ENCODE measurements around the gene IL36RN.

DNA sequence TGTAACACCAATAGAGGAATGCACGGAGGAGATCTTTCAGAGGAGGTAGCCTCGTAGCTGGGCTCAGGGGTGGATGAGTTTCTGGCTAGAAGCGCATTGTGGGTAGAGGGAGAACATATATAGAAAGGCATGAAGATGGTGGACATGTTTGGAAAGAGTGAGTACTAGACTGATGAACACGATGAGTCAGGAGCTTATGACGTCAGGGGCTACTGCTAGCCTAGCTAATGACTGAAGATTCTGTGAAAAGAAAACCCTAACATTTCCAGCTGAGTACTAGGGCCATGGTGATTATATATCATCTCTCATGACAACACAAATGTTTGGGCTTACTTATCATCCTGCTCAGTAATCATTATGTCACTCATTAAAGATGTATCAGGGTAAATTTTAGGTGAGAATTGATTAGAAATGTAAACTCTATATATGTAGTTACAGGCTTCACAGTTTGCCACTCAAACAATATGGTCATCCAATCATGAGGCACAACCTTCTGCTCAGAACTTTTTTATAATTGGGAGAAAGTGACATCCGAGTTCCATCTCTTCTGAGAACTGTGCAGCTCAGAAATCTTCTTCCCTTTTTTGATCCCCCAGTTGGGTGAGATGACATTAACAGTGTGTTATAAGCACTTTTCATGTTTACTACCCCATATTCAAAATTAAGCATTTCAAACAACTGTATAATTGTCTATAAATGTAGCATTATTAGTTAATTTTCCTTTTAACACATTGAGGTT is 46.2 kb downstream of the IL36RN start:
- TF ChIP-seq CTCF (IDR thresholded peaks at IDR 0.05; ENCODE audit: low read depth, low read length) (no peak), EZH2phosphoT487 (IDR thresholded peaks at IDR 0.05; ENCODE audit: low read depth) (no peak)
